Mucosa of stomach (tissue), 1 donor: ENCODE data around the gene PPARA.

Experiments used
- H3K27me3 ChIP-seq: one replicate; pipeline ENCODE4 v1.7.0; 2013; ENCODE audit warnings: mild to moderate bottlenecking, low read length; ENCODE audit not compliant: control insufficient read depth, insufficient read depth
- H3K36me3 ChIP-seq: one replicate; pipeline ENCODE4 v1.7.0; 2013; ENCODE audit warnings: low read length; ENCODE audit not compliant: control insufficient read depth, insufficient read depth
- H3K4me1 ChIP-seq: one replicate; pipeline ENCODE4 v1.7.0; 2013; ENCODE audit warnings: mild to moderate bottlenecking, low read length; ENCODE audit not compliant: control insufficient read depth, insufficient read depth
- H3K4me3 ChIP-seq: one replicate; pipeline ENCODE4 v1.7.0; 2013; ENCODE audit warnings: low read length
- H3K9ac ChIP-seq: one replicate; pipeline ENCODE4 v1.7.0; 2013; ENCODE audit warnings: mild to moderate bottlenecking, low read length, moderate library complexity
- H3K9me3 ChIP-seq: one replicate; pipeline ENCODE4 v1.7.0; 2013; ENCODE audit warnings: mild to moderate bottlenecking, low read length, moderate library complexity; ENCODE audit not compliant: control insufficient read depth
- donor health status: Pancreatic carcinoma.

PPARA gene

DNA sequence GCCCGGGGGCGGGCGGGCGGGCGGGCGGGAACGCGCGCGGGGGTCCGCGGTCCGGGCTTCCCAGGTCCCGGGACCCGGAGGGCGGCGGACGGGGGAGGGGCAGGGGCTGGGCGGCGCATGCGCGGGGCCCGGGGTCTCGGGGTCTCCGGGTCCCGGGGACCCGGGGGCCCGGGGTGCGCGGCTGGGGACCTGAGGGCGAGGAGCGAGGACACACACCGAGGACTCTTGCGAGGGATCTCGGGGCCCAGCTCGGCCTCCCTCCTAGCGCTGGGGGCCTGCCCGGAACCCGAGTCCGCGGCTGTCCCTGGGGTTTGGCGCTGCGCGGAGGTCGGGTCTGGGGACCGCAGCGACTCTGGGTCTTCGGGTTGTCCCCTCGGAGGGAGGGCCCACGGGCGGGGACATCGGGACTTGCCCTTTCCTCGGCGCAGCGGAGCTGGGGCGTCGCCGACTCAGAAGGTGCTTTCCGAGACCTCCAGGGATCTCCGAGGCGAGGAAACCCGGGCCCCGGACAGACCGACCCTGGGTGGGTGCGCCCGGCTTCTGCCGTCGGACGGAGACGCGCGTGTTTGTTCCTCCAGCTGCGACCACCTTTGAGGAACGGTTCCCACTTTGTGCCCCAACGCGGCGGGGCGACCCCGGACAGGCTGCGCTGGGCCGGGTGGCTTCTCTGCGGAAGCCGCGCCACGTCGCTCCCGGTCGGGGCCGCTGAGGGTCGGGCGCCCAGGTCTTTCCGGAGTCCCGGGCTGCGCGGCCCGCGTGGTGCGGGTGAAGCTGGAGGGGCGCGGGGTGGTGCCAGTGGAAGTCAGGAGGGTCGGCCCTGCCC lies 540 bp downstream of the PPARA start:
- peak overlapping the region; percentile 84 for H3K9ac ChIP-seq

DNA sequence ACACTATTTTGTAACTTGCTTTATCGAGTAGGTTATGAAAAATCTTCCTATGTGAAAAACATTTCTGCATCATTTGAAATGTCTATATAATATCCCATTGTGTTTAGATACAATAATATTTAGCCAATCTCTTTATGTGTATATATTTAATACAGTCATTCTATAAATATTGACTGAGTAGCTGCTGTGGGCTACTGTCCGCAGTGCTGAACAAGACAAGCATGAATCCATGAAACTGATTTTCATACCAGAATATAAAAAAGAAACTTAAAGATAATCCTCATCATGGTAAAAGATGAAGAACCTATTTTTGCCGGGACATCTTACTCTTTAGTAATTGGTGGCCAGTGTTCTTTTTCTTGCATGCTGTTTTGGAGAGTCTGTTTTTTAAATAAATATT lies 3.6 kb downstream of the PPARA start:
- Histone ChIP-seq H3K4me3 (no peak overlapping the region), H3K27me3 (no peaks in the 10 kb centered on the region), H3K36me3 (no peaks in the 10 kb centered on the region), H3K4me1 (peaks cover 24% of the 10 kb centered on the region), H3K9me3 (no peaks in the 10 kb centered on the region), H3K9ac (no peak overlapping the region)

More for the DNA sequence above, 540 bp downstream of the PPARA start:
- Histone ChIP-seq H3K4me3 (peak overlapping the region; percentile 74), H3K9me3 (no peaks in the 10 kb centered on the region), H3K36me3 (no peaks in the 10 kb centered on the region), H3K27me3 (peaks cover 3% of the 10 kb centered on the region), H3K4me1 (peaks cover 30% of the 10 kb centered on the region)

GRCh38 chr22:46156031-46156430 lies 5.7 kb downstream of the PPARA start:
- peaks cover 19% of the 10 kb centered on the region for H3K4me1 ChIP-seq
- H3K36me3 ChIP-seq: no peaks in the 10 kb centered on the region
- no peak overlapping the region for H3K9ac ChIP-seq
- no peaks in the 10 kb centered on the region for H3K9me3 ChIP-seq
- no peak overlapping the region for H3K4me3 ChIP-seq
- no peaks in the 10 kb centered on the region for H3K27me3 ChIP-seq

- H3K36me3 ChIP-seq: no peaks in the 10 kb centered on the region
- no peak overlapping the region for H3K4me3 ChIP-seq
- H3K9me3 ChIP-seq: no peaks in the 10 kb centered on the region
- no peaks in the 10 kb centered on the region for H3K27me3 ChIP-seq
- H3K4me1 ChIP-seq: peaks cover 19% of the 10 kb centered on the region
- H3K9ac ChIP-seq: no peak overlapping the region
Observed at GRCh38 chr22:46158283-46158682, 8.0 kb downstream of the PPARA start.

- Histone ChIP-seq H3K9ac (no peak overlapping the region), H3K27me3 (no peaks in the 10 kb centered on the region), H3K9me3 (no peaks in the 10 kb centered on the region), H3K36me3 (no peaks in the 10 kb centered on the region), H3K4me1 (peaks cover 13% of the 10 kb centered on the region), H3K4me3 (no peak overlapping the region)
Observed at GRCh38 chr22:46159212-46159611, 8.9 kb downstream of the PPARA start.

- no peaks in the 10 kb centered on the region for H3K9me3 ChIP-seq
Observed at GRCh38 chr22:46159777-46160176, 9.5 kb downstream of the PPARA start.

GRCh38 chr22:46162285-46162684 lies 12.0 kb downstream of the PPARA start:
- Histone ChIP-seq H3K4me1 (peaks cover 11% of the 10 kb centered on the region), H3K4me3 (no peak overlapping the region), H3K27me3 (no peaks in the 10 kb centered on the region), H3K9me3 (no peaks in the 10 kb centered on the region), H3K9ac (no peak overlapping the region), H3K36me3 (no peaks in the 10 kb centered on the region)

More at GRCh38 chr22:46159777-46160176, 9.5 kb downstream of the PPARA start:
- H3K9ac ChIP-seq: no peak overlapping the region
- H3K4me3 ChIP-seq: no peak overlapping the region
- H3K27me3 ChIP-seq: no peaks in the 10 kb centered on the region
- H3K4me1 ChIP-seq: peaks cover 11% of the 10 kb centered on the region
- no peaks in the 10 kb centered on the region for H3K36me3 ChIP-seq

DNA sequence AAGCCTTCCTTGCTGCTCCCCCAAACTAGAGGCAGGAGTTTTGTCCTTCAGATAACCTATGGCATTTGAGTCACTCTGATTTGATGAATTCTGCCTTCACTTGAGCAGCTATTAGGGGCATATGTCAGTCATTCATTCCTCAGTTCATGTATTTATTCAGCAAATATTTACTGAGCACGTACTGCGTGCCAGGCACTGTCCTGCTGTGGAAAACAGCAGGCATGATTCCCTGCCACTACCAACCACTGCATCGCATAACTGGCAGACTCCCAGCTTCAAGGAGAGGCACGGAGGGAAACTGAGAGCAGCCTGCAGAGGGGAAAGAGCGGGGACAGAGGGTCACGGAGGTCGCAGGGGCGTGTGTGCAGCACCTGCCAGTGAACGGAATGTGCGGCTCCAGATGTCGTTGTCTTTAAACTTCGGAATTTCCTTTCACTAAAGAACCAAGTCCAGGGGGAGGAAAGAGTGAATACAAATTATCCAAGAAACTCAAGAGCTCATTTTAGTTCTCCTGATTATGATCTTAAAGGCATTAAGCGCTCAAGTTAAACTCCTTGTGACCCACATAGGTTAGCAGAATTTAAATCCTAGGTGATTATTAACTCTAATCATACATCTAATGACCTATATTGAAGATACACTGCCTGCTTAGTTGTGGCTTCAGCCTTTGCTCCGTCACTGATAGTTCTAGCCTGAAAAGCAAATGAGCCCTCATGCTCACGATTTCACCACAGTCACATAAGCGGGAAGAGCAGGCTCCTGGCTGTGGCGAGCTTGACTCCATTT lies 12.6 kb downstream of the PPARA start:
- H3K4me3 ChIP-seq: no peak overlapping the region
- H3K36me3 ChIP-seq: no peaks in the 10 kb centered on the region
- no peak overlapping the region for H3K9ac ChIP-seq
- no peaks in the 10 kb centered on the region for H3K27me3 ChIP-seq
- peaks cover 11% of the 10 kb centered on the region for H3K4me1 ChIP-seq
- no peaks in the 10 kb centered on the region for H3K9me3 ChIP-seq

DNA sequence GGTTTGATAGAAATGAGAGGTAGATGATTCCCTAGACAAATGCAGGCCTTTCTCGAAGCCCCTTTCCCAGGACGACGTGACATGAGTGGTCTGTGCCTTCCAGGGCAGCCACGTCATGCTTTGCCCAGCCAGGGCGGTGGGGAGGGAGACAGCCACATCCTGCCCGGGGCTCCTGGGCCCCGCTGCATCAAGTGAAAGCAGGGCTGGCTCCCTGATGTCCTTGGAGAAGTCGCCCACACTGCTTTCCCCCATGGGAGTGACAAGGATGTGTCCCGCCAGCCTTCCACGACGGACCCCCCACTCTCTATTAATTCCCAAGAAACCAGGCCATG lies 13.2 kb downstream of the PPARA start:
- Histone ChIP-seq H3K9ac (no peak overlapping the region), H3K36me3 (no peaks in the 10 kb centered on the region), H3K4me3 (no peak overlapping the region), H3K4me1 (peaks cover 11% of the 10 kb centered on the region), H3K9me3 (no peaks in the 10 kb centered on the region), H3K27me3 (no peaks in the 10 kb centered on the region)

GRCh38 chr22:46165977-46166376 lies 15.7 kb downstream of the PPARA start:
- no peaks in the 10 kb centered on the region for H3K36me3 ChIP-seq

DNA sequence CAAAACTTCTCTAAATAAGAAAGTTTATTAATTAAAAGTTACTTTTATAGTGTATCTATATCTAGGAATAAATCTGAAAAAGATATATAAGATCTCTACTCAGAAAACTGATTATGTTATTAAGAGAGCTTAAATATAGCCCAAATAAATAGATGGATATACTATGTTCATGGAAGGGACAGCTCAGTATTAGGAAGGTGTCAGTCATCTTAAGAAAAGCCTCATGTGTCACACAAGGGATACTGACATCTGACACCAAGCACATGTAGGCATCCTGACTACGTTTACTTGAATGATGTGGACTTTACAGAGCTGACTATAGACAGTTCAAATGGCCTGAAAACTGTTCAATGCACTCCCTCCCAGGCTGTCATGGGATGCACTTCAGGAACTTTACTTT lies 19.3 kb downstream of the PPARA start:
- Histone ChIP-seq H3K27me3 (no peaks in the 10 kb centered on the region), H3K4me3 (no peak overlapping the region), H3K4me1 (peaks cover 16% of the 10 kb centered on the region), H3K9ac (no peak overlapping the region), H3K9me3 (no peaks in the 10 kb centered on the region), H3K36me3 (no peaks in the 10 kb centered on the region)

More at GRCh38 chr22:46165977-46166376, 15.7 kb downstream of the PPARA start:
- H3K9ac ChIP-seq: no peak overlapping the region
- H3K4me1 ChIP-seq: peaks cover 15% of the 10 kb centered on the region
- H3K4me3 ChIP-seq: no peak overlapping the region
- no peaks in the 10 kb centered on the region for H3K9me3 ChIP-seq
- no peaks in the 10 kb centered on the region for H3K27me3 ChIP-seq

GRCh38 chr22:46171940-46172339 lies 21.6 kb downstream of the PPARA start:
- peaks cover 16% of the 10 kb centered on the region for H3K4me1 ChIP-seq
- no peak overlapping the region for H3K9ac ChIP-seq
- no peaks in the 10 kb centered on the region for H3K36me3 ChIP-seq
- no peak overlapping the region for H3K4me3 ChIP-seq
- H3K27me3 ChIP-seq: no peaks in the 10 kb centered on the region
- no peaks in the 10 kb centered on the region for H3K9me3 ChIP-seq
